ENCODE measurements around the gene MYEF2.

MYEF2 gene

GRCh38 chr15:48177383-48177765 lies 721 bp downstream of the MYEF2 start:
- no peak for DNase-seq (ENCODE audit: low spot score)
- Histone ChIP-seq H3K4me3 (peak overlapping the region; percentile 83), H3K27ac (peak overlapping the region; percentile 89 to 96)
- TF ChIP-seq CTCF (IDR thresholded peaks at IDR 0.05) = no peak

- Histone ChIP-seq H3K4me3 (peak overlapping the region; percentile 83), H3K27ac (peak overlapping the region; percentile 89 to 96)
- no peak for TF ChIP-seq CTCF (IDR thresholded peaks at IDR 0.05)
- DNase-seq (ENCODE audit: low spot score) = no peak
These were observed 1.1 kb downstream of the MYEF2 start for GRCh38 chr15:48176957-48177356.

- no peak for TF ChIP-seq CTCF (IDR thresholded peaks at IDR 0.05)
- H3K27ac ChIP-seq = peak overlapping the region in 1 of 2 donors; percentile 96
- no peak for DNase-seq (ENCODE audit: low spot score)
- peak overlapping the region; percentile 83 for H3K4me3 ChIP-seq
These were observed 2.0 kb downstream of the MYEF2 start for GRCh38 chr15:48176112-48176511.

- Histone ChIP-seq H3K27ac (no peak overlapping the region), H3K4me3 (no peak overlapping the region)
- TF ChIP-seq CTCF (IDR thresholded peaks at IDR 0.05) = no peak
- no peak for DNase-seq (ENCODE audit: low spot score)
These were observed 3.0 kb downstream of the MYEF2 start for GRCh38 chr15:48175126-48175525.

- no peak for TF ChIP-seq CTCF (IDR thresholded peaks at IDR 0.05)
- DNase-seq (ENCODE audit: low spot score) = no peak
- Histone ChIP-seq H3K27ac (no peak overlapping the region), H3K4me3 (no peak overlapping the region)
These were observed 7.1 kb downstream of the MYEF2 start for GRCh38 chr15:48170981-48171380.

- Histone ChIP-seq H3K4me3 (no peak overlapping the region), H3K27ac (no peak overlapping the region)
- no peak for TF ChIP-seq CTCF (IDR thresholded peaks at IDR 0.05)
- no peak for DNase-seq (ENCODE audit: low spot score)
These were observed 9.5 kb downstream of the MYEF2 start for GRCh38 chr15:48168616-48169015.

- no peak for DNase-seq (ENCODE audit: low spot score)
- TF ChIP-seq CTCF (IDR thresholded peaks at IDR 0.05) = no peak
- H3K4me3 ChIP-seq = no peak overlapping the region
- no peak overlapping the region for H3K27ac ChIP-seq
These were observed 24.6 kb downstream of the MYEF2 start for GRCh38 chr15:48153526-48153925.
